Measurements from ENCODE around the gene EIPR1.

The EIPR1 gene

DNA sequence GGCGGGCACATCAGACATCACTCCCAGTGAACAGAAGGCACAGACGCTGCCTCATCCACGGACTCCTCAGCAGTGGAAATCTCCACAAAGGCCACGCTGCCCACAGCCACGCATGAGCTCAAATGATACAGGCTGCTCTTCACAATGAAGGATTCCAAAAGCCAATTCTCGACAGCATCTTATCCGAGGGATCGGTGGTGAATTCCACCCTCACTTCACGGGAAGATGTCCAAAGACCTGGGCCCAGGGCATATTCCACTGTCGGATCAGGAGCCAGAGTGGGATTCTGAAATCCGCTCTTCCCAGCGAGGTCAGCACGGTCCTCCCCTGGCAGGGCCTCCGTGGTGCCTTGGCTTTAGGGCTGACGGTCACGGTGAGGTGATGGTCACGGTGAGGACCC, 55.8 kb downstream of the EIPR1 start:
- no peak for DNase-seq

DNA sequence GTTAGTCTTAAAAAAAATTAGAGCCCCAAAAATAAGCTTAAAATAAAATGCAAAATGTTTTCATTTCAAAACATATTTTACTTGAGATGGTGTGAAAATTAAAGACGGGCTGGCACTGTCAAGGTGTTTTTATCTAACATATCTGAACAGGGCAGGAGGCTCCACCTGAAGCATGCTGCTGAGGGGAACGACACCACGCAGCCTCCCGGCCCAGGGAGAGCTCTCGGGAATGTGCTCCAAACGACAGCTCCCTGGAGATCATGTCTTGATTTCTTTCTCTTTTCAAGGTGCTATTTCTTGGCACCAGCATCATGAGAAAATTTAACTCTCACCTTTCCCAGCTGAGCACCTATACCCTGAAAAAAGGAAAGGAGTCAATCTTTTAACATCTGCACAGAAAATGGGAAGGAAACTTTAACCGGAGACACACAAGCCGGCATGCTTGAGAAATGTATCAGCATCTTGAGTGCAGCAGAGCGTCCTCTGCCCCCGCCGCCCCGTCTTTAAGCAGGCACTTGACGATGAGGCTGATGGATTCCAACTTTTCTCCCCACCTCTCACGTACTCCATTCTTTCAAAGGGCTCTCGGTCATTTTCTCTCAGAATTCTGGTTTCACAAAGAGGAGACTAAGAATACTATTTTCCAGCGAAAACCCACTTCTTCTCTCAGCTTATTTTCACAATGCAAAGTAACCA, 56.6 kb downstream of the EIPR1 start:
- no peak for DNase-seq

GRCh38 chr2:3319745-3320566, 57.7 kb downstream of the EIPR1 start:
- DNase-seq, result no peak

DNA sequence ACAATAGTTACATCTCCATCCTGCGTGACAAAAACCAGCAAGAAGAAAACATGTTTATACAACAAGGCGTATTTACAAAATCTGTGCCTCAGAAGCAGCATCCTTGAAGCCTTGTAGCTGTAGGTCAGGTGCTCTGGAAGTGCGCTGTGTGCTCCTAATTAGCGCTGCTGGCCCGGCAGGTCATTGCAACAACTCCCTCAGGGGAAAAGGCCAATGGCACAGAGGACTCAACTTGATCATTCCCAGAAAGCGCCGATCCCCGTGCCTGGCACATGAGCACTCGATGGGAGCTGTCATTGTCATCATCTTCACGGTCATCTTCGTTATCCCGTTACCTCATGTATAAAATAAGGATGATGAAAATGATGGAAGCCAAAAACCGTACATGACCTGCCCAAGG, 58.5 kb downstream of the EIPR1 start:
- DNase-seq, result no peak

- DNase-seq, result no peak
Observed at GRCh38 chr2:3317871-3318590, 59.6 kb downstream of the EIPR1 start.

GRCh38 chr2:3317277-3317685, 60.3 kb downstream of the EIPR1 start:
- DNase-seq, result no peak

DNA sequence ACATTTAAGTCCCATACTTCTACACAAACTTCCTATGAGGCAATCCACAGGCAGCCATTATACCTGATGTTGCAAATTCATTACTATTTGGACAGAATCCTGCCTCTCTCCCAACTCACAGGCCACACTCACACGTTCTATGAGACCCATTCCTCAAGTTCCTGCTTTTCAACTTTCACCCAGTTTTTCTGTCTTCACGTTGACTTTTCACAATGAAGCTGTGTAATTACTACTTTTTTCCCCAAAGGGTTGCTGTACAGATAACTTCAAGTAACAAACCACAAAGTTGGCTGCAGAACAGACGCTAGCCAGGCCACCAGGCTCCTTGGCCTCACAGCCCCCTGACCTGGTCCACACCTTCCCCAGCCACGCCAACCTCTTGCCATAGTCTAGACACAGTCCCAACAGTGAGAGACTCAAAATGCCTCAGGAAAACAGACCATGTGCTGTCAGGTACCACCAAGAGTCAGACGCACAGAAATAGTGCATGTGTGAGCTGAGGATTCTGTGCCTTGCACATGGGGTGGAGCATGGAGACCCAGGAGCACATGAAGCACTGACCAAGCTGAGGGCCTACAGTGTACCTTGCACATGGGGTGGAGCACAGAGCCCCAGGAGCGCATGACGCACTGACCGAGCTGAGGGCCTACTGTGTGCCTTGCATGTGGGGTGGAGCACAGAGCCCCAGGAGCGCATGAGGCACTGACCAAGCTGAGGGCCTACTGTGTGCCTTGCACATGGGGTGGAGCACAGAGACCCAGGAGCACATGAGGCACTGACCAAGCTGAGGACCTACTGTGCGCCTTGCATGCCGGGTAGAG, 61.0 kb downstream of the EIPR1 start:
- DNase-seq, result no peak

GRCh38 chr2:3314626-3315025, 63.0 kb downstream of the EIPR1 start:
- DNase-seq, result no peak

DNA sequence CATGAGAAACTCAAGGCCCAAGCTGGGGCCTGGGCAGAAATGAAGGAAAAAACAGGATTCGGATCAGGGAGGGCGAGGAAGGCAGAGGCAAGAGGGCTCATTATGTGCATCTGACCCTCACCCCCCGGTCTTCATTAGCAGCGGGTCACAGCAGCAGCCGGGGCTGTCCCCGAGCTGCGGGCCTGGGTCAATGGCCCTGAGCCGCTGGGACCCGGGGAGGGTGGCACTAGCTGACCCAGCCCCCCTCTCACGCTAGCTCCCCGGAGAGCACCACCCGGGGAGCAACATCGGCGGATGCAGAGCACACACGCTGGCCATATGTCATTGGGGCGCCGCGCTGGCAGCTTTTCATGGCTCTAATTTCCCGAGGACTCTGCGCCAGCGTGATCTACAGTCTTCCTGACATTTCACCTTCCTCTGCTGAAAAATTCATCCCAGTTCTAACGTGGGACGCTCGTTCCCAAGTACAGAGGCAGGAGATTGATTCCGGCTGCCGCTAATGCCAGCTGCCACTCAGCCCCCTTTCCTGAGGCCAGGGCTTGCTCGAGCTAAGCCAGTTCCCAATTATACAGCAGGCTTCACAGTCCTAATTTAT, 63.7 kb downstream of the EIPR1 start:
- DNase-seq, result no peak

- no peak for DNase-seq
Observed at GRCh38 chr2:3312576-3313345, 64.9 kb downstream of the EIPR1 start.

- DNase-seq, result no peak
Observed at GRCh38 chr2:3311601-3312000, 66.0 kb downstream of the EIPR1 start.

- no peak for DNase-seq
Observed at GRCh38 chr2:3309496-3310355, 67.9 kb downstream of the EIPR1 start.

DNA sequence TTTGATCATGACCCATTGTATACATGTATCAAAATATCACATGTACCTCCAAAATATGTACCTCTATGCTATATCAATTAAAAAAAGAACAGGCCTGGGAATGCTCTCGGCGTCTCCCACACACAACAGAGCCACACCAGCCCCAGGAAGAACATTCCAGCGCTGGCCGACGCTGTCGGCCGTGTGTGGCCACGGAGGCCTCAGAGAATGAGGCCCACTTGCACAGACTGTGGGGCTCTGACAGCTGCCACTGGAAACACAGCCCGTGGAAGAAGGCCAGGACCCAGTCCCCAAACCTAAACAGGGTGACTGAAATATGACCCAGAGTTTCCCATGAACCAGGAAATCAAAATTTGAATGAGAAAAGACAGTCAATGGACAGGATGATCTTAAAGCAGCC, 69.7 kb downstream of the EIPR1 start:
- DNase-seq, result no peak

DNA sequence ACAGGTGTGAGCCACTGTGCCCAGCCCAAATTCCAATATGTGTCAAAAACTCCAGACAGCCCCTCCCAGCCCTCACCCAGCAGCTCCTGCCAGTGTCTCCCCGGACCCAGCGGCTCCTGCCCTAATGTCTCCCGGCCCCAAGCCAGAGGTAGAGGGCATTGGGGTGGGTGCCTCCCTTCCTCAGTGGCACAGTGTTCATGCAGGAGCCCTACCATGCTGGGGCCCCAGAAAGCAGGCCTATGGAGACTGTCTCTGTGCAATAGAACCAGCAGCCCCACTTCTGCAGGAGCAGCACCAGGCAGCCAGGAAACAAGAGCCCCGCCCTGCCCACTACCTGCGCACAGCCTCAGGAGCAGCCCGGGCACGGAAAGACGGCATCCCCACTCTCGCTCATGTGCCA, 70.4 kb downstream of the EIPR1 start:
- no peak for DNase-seq

- no peak for DNase-seq
Observed at GRCh38 chr2:3305952-3306351, 71.7 kb downstream of the EIPR1 start.

DNA sequence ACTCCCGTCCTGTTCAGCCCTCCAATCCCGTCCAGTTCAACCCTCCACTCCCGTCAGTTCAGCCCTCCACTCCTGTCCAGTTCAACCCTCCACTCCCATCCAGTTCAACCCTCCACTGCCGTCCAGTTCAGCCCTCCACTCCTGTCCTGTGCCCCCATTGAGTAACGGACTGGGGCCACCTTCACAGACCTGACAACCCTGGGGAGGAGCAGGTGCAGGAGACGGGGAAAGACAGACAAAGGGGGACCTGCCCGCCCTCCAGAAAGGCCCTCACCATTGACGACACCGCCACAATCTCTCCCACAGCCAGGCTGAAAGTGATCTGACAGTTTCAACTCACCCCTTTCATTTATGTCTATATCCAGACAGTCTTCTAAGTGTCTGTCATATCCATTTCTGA, 72.2 kb downstream of the EIPR1 start:
- DNase-seq, result no peak

DNA sequence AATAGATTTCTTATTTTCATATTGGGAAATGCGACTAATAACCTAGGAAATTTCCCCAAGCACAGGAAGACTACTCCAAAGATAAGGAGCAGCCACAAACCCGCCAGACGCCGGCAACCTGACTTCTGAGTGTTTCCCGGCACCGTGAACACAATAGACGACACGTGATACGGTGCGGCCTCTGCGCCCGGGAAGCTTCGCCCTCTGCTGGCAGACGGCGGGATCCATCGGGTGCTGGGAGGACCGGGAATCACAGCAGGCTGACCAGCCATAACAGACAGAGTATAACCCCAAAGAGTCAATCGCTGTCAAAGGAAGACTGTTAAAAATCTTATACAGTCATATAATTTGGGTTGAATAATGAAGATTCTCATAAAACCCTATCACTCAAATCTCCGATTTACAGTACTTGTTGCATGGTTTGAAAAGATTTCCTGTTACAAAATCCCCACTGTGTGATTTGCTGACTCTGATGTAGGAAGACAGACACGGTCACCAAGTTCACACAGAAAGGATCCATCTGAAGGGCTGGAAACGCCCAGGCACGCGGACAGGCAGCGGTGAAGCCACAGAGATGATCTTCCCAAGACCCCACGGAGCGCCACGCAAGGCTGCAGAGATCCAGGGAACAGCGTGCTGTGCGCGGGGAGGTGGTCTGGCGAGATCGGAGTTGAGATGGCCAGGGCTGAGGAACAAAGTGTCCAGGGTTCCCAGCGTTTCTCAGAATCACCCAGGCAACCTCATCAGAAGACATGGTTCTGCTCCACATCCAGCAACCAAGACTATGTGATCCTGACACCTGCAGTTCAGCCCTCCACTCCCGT, 73.8 kb downstream of the EIPR1 start:
- peak; percentile 58 for DNase-seq

GRCh38 chr2:3302751-3303582, 74.7 kb downstream of the EIPR1 start:
- no peak for DNase-seq

DNA sequence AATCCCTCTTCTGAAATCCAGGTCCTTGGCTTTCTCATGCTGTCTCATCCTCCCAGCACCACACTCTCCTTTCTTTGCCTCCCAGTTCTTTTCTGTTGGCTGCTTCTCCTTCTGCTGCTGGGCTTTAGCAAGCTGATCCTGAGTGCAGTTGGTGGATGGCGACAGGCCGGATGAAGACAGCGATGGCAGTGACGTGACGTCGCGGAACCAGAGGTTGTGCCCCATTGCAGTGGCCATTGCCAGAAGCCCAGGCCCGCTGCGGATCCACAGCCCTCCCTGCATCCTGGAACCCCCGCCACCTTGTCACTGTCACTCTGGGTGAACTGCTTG, 75.2 kb downstream of the EIPR1 start:
- DNase-seq, result no peak
